SK-N-SH (cell line): ENCODE results near the gene ACSL3.

Source experiments
- CTCF ChIP-seq: fragments of 200-600 bp; sonication (generic); IDR thresholded peaks from 2 replicates; pipeline ENCODE4 v1.6.1; 2017; ENCODE audit warnings: antibody characterized with exemption, mild to moderate bottlenecking, moderate library complexity
- ELF1 ChIP-seq: IDR thresholded peaks from 2 replicates; pipeline ENCODE4 v1.4.0; 2012
- MAX ChIP-seq: IDR thresholded peaks from 2 replicates; pipeline ENCODE4 v1.4.0; 2012; ENCODE audit warnings: low read depth
- NFIC ChIP-seq: IDR thresholded peaks from 2 replicates; pipeline ENCODE4 v1.4.0; 2012; ENCODE audit warnings: borderline replicate concordance
- NRF1 ChIP-seq: IDR thresholded peaks from 2 replicates; pipeline ENCODE4 v1.6.1; 2012; ENCODE audit warnings: low read depth, mild to moderate bottlenecking, low read length
- POLR2AphosphoS5 ChIP-seq: IDR thresholded peaks from 2 replicates; pipeline ENCODE4 v1.6.1; 2012; ENCODE audit warnings: low read depth, low read length
- RXRA ChIP-seq: IDR thresholded peaks from 2 replicates; pipeline ENCODE4 v1.4.0; 2012; ENCODE audit warnings: low read depth, mild to moderate bottlenecking, borderline replicate concordance
- SMC3 ChIP-seq: IDR thresholded peaks from 2 replicates; pipeline ENCODE4 v1.6.1; 2012; ENCODE audit warnings: low read depth, low read length, improper control_type of control experiment
- TCF12 ChIP-seq: IDR thresholded peaks from 2 replicates; pipeline ENCODE4 v1.4.0; 2012
- TEAD4 ChIP-seq: IDR thresholded peaks from 2 replicates; pipeline ENCODE4 v1.4.0; 2012; ENCODE audit warnings: mild to moderate bottlenecking, borderline replicate concordance; ENCODE audit not compliant: insufficient read depth
- USF2 ChIP-seq: fragments of 150-350 bp; IDR thresholded peaks from 2 replicates; pipeline ENCODE4 v1.6.1; 2017; ENCODE audit warnings: antibody characterized with exemption, low read length, low read depth, borderline replicate concordance
- ZBTB33 ChIP-seq: IDR thresholded peaks from 2 replicates; pipeline ENCODE4 v1.4.0; 2012; ENCODE audit warnings: low read depth, borderline replicate concordance

DNA sequence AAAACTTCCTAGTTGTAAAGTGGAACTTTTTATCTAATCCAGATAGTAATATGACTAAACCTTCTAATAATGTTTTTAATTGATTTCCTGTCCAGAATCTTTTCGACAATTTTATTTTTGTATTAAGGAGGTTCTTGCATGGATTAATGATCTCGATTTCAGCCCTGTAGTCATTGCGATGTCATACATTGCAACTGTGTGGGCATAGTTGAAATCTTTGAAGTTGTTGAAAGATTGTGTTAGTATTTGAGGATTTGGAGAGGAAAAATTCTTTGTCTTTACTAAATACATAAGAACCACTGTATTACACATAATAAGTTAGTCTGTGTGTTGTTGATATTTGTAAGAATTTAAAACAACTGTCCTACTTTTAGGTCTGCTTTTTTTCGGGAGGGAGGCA is 31.1 kb downstream of the ACSL3 start:
- TF ChIP-seq NRF1 (no peak), POLR2AphosphoS5 (no peak), CTCF (no peak), NFIC (no peak), ELF1 (no peak), MAX (no peak), TCF12 (no peak), RXRA (no peak), TEAD4 (no peak), ZBTB33 (no peak), USF2 (no peak), SMC3 (no peak)
